ENCODE measurements around the gene PSEN1.

The PSEN1 gene

GRCh38 chr14:73241481-73242165 is 105.3 kb downstream of the PSEN1 start:
- DNase-seq, result no peak

GRCh38 chr14:73242357-73242901 is 106.1 kb downstream of the PSEN1 start:
- DNase-seq, result no peak

GRCh38 chr14:73243341-73243740 is 107.0 kb downstream of the PSEN1 start:
- no peak for DNase-seq

- no peak for DNase-seq
These were observed 107.4 kb downstream of the PSEN1 start for GRCh38 chr14:73243748-73244147.

- DNase-seq, result no peak
These were observed 108.4 kb downstream of the PSEN1 start for GRCh38 chr14:73244541-73245290.

- DNase-seq, result no peak
These were observed 109.4 kb downstream of the PSEN1 start for GRCh38 chr14:73245480-73246325.

GRCh38 chr14:73246387-73247150 is 110.3 kb downstream of the PSEN1 start:
- DNase-seq, result no peak

GRCh38 chr14:73248108-73248868 is 112.0 kb downstream of the PSEN1 start:
- DNase-seq, result no peak

GRCh38 chr14:73249108-73249507 is 112.8 kb downstream of the PSEN1 start:
- no peak for DNase-seq

GRCh38 chr14:73249564-73250316 is 113.4 kb downstream of the PSEN1 start:
- DNase-seq, result no peak

GRCh38 chr14:73250317-73250713 is 114.0 kb downstream of the PSEN1 start:
- DNase-seq, result no peak

GRCh38 chr14:73250781-73251500 is 114.6 kb downstream of the PSEN1 start:
- DNase-seq, result no peak

GRCh38 chr14:73251516-73252215 is 115.4 kb downstream of the PSEN1 start:
- no peak for DNase-seq

- no peak for DNase-seq
These were observed 116.4 kb downstream of the PSEN1 start for GRCh38 chr14:73252491-73253322.

GRCh38 chr14:73253323-73253610 is 117.0 kb downstream of the PSEN1 start:
- DNase-seq, result no peak

- DNase-seq, result no peak
These were observed 117.4 kb downstream of the PSEN1 start for GRCh38 chr14:73253721-73254120.

- DNase-seq, result no peak
These were observed 118.1 kb downstream of the PSEN1 start for GRCh38 chr14:73254247-73255004.

- no peak for DNase-seq
These were observed 118.7 kb downstream of the PSEN1 start for GRCh38 chr14:73255005-73255400.
